ENCODE results near the gene AKR1C8.
"Not testable (repeated sequence)": the region's sequence is repeated elsewhere in the genome, so short reads cannot be mapped to it uniquely, and the experiment has no call there.

The AKR1C8 gene

GRCh38 chr10:5184987-5185775 lies at the start of gene AKR1C8:
Gene AKR1C8 (minus strand): TSS chr10:5185150. CDS start chr10:5185104, 46 bp downstream.
- DNase-seq (ENCODE audit: low spot score), result peak; percentile 8

- peak; percentile 28 for DNase-seq (ENCODE audit: low spot score)
Measured at GRCh38 chr10:5234106-5234860, 49.3 kb upstream of the AKR1C8 start.

GRCh38 chr10:5233324-5233723 lies 48.4 kb upstream of the AKR1C8 start:
- DNase-seq (ENCODE audit: low spot score), result no peak

GRCh38 chr10:5229019-5229418 lies 44.1 kb upstream of the AKR1C8 start:
- no peak for DNase-seq (ENCODE audit: low spot score)

- not testable (repeated sequence) for DNase-seq (ENCODE audit: low spot score)
Measured at GRCh38 chr10:5222942-5223341, 38.0 kb upstream of the AKR1C8 start.

GRCh38 chr10:5219262-5219661 lies 34.3 kb upstream of the AKR1C8 start:
- DNase-seq (ENCODE audit: low spot score), result no peak

- DNase-seq (ENCODE audit: low spot score), result no peak
Measured at GRCh38 chr10:5216801-5217200, 31.9 kb upstream of the AKR1C8 start.

GRCh38 chr10:5211696-5212536 lies 27.0 kb upstream of the AKR1C8 start:
- no peak for DNase-seq (ENCODE audit: low spot score)

GRCh38 chr10:5210261-5210660 lies 25.3 kb upstream of the AKR1C8 start:
- DNase-seq (ENCODE audit: low spot score), result not testable (repeated sequence)

- not testable (repeated sequence) for DNase-seq (ENCODE audit: low spot score)
Measured at GRCh38 chr10:5209776-5210175, 24.8 kb upstream of the AKR1C8 start.

GRCh38 chr10:5206799-5207198 lies 21.8 kb upstream of the AKR1C8 start:
- no peak for DNase-seq (ENCODE audit: low spot score)

- no peak for DNase-seq (ENCODE audit: low spot score)
Measured at GRCh38 chr10:5199398-5199797, 14.4 kb upstream of the AKR1C8 start.

GRCh38 chr10:5198386-5198785 lies 13.4 kb upstream of the AKR1C8 start:
- no peak for DNase-seq (ENCODE audit: low spot score)

GRCh38 chr10:5196702-5197113 lies 11.8 kb upstream of the AKR1C8 start, which contains the start of gene AKR1C4:
Gene AKR1C4 (plus strand): TSS chr10:5196837. CDS start chr10:5196868, 31 bp downstream.
- no peak for DNase-seq (ENCODE audit: low spot score)

GRCh38 chr10:5195727-5196374 lies 10.9 kb upstream of the AKR1C8 start:
- no peak for DNase-seq (ENCODE audit: low spot score)

- DNase-seq (ENCODE audit: low spot score), result no peak
Measured at GRCh38 chr10:5194431-5194830, 9.5 kb upstream of the AKR1C8 start.

GRCh38 chr10:5188358-5188757 lies 3.4 kb upstream of the AKR1C8 start:
- DNase-seq (ENCODE audit: low spot score), result no peak

- no peak for DNase-seq (ENCODE audit: low spot score)
Measured at GRCh38 chr10:5187867-5188266, 2.9 kb upstream of the AKR1C8 start.

GRCh38 chr10:5183923-5184322 lies 1.0 kb downstream of the AKR1C8 start:
- DNase-seq (ENCODE audit: low spot score), result no peak

GRCh38 chr10:5180503-5180902 lies 4.4 kb downstream of the AKR1C8 start:
- not testable (repeated sequence) for DNase-seq (ENCODE audit: low spot score)

- DNase-seq (ENCODE audit: low spot score), result not testable (repeated sequence)
Measured at GRCh38 chr10:5175581-5175980, 9.4 kb downstream of the AKR1C8 start.

Data from Ammon's horn (tissue), 1 donor.